ENCODE measurements around the gene ZNF19. TPM values are rescaled to one million over a fixed set of nuclear protein-coding genes. Genes with fewer than 3 reads are reported as not detected.

ZNF19 gene
- total RNA-seq, 2 donors from 2014 or later = 3.5 to 4.1 TPM

DNA sequence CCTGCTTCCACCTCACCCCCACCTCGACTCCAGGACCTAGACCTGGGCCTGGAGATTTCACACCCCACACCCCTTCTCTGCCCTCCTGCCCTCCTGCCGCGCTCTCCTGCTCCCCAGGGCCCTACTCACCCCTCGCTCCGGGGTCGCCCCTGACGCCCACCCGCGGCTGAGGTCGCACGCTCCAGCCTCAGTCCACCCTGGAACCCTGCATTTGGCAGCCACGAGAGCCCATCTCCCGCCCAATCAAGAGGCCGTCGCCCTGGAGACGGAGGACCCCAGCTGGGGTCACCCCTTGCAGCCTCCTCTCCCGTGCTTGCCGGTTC lies 63.4 kb downstream of the ZNF19 start:
- no peak for DNase-seq
- intact Hi-C loops (cut with DNase I) = no loop called here
- Histone ChIP-seq H3K27me3 (peaks cover 2% of the 10 kb centered on the region), H3K27ac (no peak overlapping the region), H3K4me1 (no peaks in the 10 kb centered on the region), H3K9me3 (no peaks in the 10 kb centered on the region), H3K4me3 (peak overlapping the region; percentile 22), H3K9ac (ENCODE audit: low read depth in 2 of 2, low read length in 2 of 2) (no peak overlapping the region), H3K36me3 (no peaks in the 10 kb centered on the region)
- TF ChIP-seq, protein P1, sequence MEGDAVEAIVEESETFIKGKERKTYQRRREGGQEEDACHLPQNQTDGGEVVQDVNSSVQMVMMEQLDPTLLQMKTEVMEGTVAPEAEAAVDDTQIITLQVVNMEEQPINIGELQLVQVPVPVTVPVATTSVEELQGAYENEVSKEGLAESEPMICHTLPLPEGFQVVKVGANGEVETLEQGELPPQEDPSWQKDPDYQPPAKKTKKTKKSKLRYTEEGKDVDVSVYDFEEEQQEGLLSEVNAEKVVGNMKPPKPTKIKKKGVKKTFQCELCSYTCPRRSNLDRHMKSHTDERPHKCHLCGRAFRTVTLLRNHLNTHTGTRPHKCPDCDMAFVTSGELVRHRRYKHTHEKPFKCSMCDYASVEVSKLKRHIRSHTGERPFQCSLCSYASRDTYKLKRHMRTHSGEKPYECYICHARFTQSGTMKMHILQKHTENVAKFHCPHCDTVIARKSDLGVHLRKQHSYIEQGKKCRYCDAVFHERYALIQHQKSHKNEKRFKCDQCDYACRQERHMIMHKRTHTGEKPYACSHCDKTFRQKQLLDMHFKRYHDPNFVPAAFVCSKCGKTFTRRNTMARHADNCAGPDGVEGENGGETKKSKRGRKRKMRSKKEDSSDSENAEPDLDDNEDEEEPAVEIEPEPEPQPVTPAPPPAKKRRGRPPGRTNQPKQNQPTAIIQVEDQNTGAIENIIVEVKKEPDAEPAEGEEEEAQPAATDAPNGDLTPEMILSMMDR (IDR thresholded peaks at IDR 0.05) = no peak

DNA sequence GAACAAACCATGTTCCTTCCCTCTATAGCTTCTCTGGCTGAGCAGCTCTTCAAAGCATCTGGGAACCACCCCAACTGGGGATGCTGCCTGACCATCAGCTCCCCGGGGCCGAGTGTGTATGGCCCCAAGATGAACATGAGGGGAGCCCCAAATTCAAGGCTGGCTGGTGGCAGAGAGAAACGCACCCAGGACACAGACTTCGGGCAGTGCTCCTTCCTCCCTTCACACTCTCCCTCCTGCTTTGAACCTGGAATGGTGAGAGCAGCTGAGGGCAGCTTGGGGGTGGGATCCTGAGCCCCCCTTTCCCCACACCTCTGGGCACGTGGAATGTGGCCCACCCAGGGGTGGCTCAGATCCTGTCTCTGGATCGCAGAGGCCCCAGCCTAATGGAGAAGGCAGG lies 64.5 kb downstream of the ZNF19 start:
- Histone ChIP-seq H3K36me3 (no peaks in the 10 kb centered on the region), H3K9me3 (no peaks in the 10 kb centered on the region), H3K9ac (ENCODE audit: low read depth in 2 of 2, low read length in 2 of 2) (no peak overlapping the region), H3K4me1 (no peaks in the 10 kb centered on the region), H3K27ac (no peak overlapping the region), H3K27me3 (peaks cover 2% of the 10 kb centered on the region), H3K4me3 (no peak overlapping the region)
- TF ChIP-seq, protein P1 (IDR thresholded peaks at IDR 0.05) = no peak
- DNase-seq = no peak
- intact Hi-C loops (cut with DNase I) = no loop called here

DNA sequence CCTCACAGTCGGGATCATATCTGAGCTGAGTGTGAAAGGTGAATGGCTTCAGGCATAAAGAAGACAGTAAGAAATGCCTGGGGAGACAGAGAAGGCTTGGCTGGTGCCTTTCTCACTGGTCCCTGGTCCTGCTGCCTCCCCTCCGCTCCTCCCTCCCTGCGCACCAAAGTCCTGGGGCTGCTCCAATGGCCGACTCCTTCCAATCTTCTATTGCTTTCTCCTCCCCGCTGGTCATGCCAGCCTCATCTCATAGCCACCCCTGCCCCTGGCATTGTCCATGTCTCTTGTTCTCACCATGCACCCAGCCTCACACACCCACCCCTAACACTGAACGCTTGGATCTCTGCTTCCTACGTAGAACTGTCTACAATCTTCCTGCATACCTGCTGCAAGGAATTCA lies 65.3 kb downstream of the ZNF19 start:
- intact Hi-C loops (cut with DNase I) = no loop called here
- peaks cover 2% of the 10 kb centered on the region for H3K27me3 ChIP-seq

More for the DNA sequence above, 65.3 kb downstream of the ZNF19 start:
- TF ChIP-seq, protein P1 (IDR thresholded peaks at IDR 0.05) = no peak
- Histone ChIP-seq H3K9me3 (no peaks in the 10 kb centered on the region), H3K4me1 (no peaks in the 10 kb centered on the region), H3K36me3 (no peaks in the 10 kb centered on the region), H3K9ac (ENCODE audit: low read depth in 2 of 2, low read length in 2 of 2) (no peak overlapping the region), H3K4me3 (no peak overlapping the region), H3K27ac (no peak overlapping the region)
- no peak for DNase-seq

Other genes starting within 250 kb of the ZNF19 start
- gene CMTR2, start 199.9 kb downstream of the ZNF19 start, total RNA-seq = 10 to 100 TPM; 16.0 to 17.4 TPM
- 1 to 10 TPM in 1 of 2 donors, under 1 TPM in 1; 0.74 to 2.8 TPM for gene CALB2, start 130.6 kb downstream of the ZNF19 start, total RNA-seq
- gene TLE7, start 47.3 kb downstream of the ZNF19 start, total RNA-seq = not detected
- 1 to 10 TPM; 5.8 to 6.4 TPM for gene ZNF23, start 27.1 kb downstream of the ZNF19 start, total RNA-seq
- under 1 TPM in 1 of 2 donors, not detected in 1; 0.44 TPM for gene CHST4, start 37.1 kb upstream of the ZNF19 start, total RNA-seq
- 1 to 10 TPM in 1 of 2 donors, under 1 TPM in 1; 0.64 to 2.2 TPM for gene TAT, start 87.8 kb upstream of the ZNF19 start, total RNA-seq
- 10 to 100 TPM; 51.0 to 79.0 TPM for gene MARVELD3, start 136.9 kb upstream of the ZNF19 start, total RNA-seq
- 10 to 100 TPM; 23.5 to 53.1 TPM for gene PHLPP2, start 235.4 kb upstream of the ZNF19 start, total RNA-seq

Measured in colonic mucosa (tissue), 4 donors.